GM21360 (cell line): ENCODE results near the gene GJA3.

Experiments
- ATAC-seq: cut with Tn5 transposase; IDR thresholded peaks from one replicate; pipeline ENCODE4 v1.9.1; 2021; ENCODE audit warnings: mild to moderate bottlenecking, moderate library complexity; ENCODE audit not compliant: unreplicated experiment

GJA3 gene

GRCh38 chr13:20151016-20151415 lies 9.8 kb downstream of the GJA3 start:
- no peak for ATAC-seq

GRCh38 chr13:20150561-20150960 lies 10.3 kb downstream of the GJA3 start:
- no peak for ATAC-seq

- no peak for ATAC-seq
Measured at GRCh38 chr13:20149762-20150161, 11.1 kb downstream of the GJA3 start.

GRCh38 chr13:20148501-20149183 lies 12.2 kb downstream of the GJA3 start:
- no peak for ATAC-seq

GRCh38 chr13:20146381-20146780 lies 14.5 kb downstream of the GJA3 start:
- no peak for ATAC-seq

- ATAC-seq = no peak
Measured at GRCh38 chr13:20145521-20145920, 15.3 kb downstream of the GJA3 start.

- ATAC-seq = no peak
Measured at GRCh38 chr13:20144141-20144850, 16.6 kb downstream of the GJA3 start.

- ATAC-seq = no peak
Measured at GRCh38 chr13:20142927-20143480, 17.8 kb downstream of the GJA3 start.

GRCh38 chr13:20142023-20142926 lies 18.6 kb downstream of the GJA3 start:
- no peak for ATAC-seq

GRCh38 chr13:20141238-20142022 lies 19.4 kb downstream of the GJA3 start:
- ATAC-seq = no peak

- ATAC-seq = no peak
Measured at GRCh38 chr13:20140487-20140886, 20.4 kb downstream of the GJA3 start.

- no peak for ATAC-seq
Measured at GRCh38 chr13:20137875-20138274, 23.0 kb downstream of the GJA3 start.

- no peak for ATAC-seq
Measured at GRCh38 chr13:20136781-20137703, 23.8 kb downstream of the GJA3 start.

- no peak for ATAC-seq
Measured at GRCh38 chr13:20134732-20135131, 26.1 kb downstream of the GJA3 start.

GRCh38 chr13:20132052-20132634 lies 28.7 kb downstream of the GJA3 start:
- ATAC-seq = no peak

GRCh38 chr13:20131057-20131832 lies 29.6 kb downstream of the GJA3 start:
- ATAC-seq = no peak

GRCh38 chr13:20130652-20131051 lies 30.2 kb downstream of the GJA3 start:
- ATAC-seq = no peak

- ATAC-seq = no peak
Measured at GRCh38 chr13:20130012-20130411, 30.8 kb downstream of the GJA3 start.
